GM12878 (cell line): ENCODE results near the gene TMEM181. TPM values are rescaled to one million over a fixed set of nuclear protein-coding genes. Genes with fewer than 3 reads are reported as not detected.

Experiments used
- ATAC-seq: fragments of 200-7000 bp; cut with Tn5 transposase; 3 replicates; pipeline ENCODE4 v1.9.1; 2020; ENCODE audit warnings: mild to moderate bottlenecking, moderate library complexity
- BruUV-seq: library from RNA; stranded (reverse); fragments of 400-500 nt; replicated peaks from 2 replicates; lab custom pipeline; 2021; lab: Mats Ljungman, UMichigan
- CTCF ChIA-PET: fragments of 300-600 bp; sonication (Branson Sonifier 250); formaldehyde crosslinking; extraction: SDS; loops from one replicate; lab custom pipeline; 2021; ENCODE audit warnings: inconsistent platforms; lab: Yijun Ruan, JAX
- POLR2A ChIA-PET: fragments of 350-600 bp; formaldehyde crosslinking; extraction: SDS; loops from one replicate; lab custom pipeline; 2021; ENCODE audit warnings: inconsistent platforms; lab: Charles Lee
- RAD21 ChIA-PET: fragments of 300-600 bp; sonication (Branson Sonifier 250); formaldehyde crosslinking; loops from one replicate; lab custom pipeline; 2023; ENCODE audit warnings: antibody characterized with exemption; ENCODE audit not compliant: unreplicated experiment; lab: Charles Lee
- SMC1A ChIA-PET: fragments of 300-600 bp; sonication (Branson Sonifier 250); formaldehyde crosslinking; loops from one replicate; lab custom pipeline; 2023; ENCODE audit not compliant: unreplicated experiment, uncharacterized antibody; lab: Charles Lee
- DNase-seq: peaks from one replicate; pipeline ENCODE4 v3.0.0-alpha.2; 2011; ENCODE audit warnings: low read depth, low spot score
- FAIRE-seq: peaks from 3 replicates; lab custom pipeline; 2011; peaks lifted over from hg19 to GRCh38; lab: Jason Lieb, UNC
- H2AFZ ChIP-seq: 2 replicates; pipeline ENCODE4 v1.6.0; 2011; ENCODE audit warnings: low read depth, low read length, control low read depth; ENCODE audit not compliant: control insufficient read depth
- H3K27ac ChIP-seq: 2 replicates; pipeline ENCODE4 v1.5.1; 2011; ENCODE audit warnings: control low read depth; ENCODE audit not compliant: control insufficient read depth, insufficient read depth
- H3K27me3 ChIP-seq, 2 experiments: replicated peaks in 1 of 2; 2 replicates each; pipeline versions ENCODE4 v1.6.0 to v1.6.1; 2011; ENCODE audit warnings: low read length in 1 of 2; ENCODE audit not compliant: control insufficient read depth in 2 of 2, insufficient read depth in 2 of 2
- H3K36me3 ChIP-seq, 2 experiments: 2 replicates each; pipeline ENCODE4 v1.5.1; 2011; ENCODE audit warnings: low read length in 1 of 2; ENCODE audit not compliant: control insufficient read depth in 2 of 2, insufficient read depth in 2 of 2
- H3K4me1 ChIP-seq: 2 replicates; pipeline ENCODE4 v1.6.1; 2011; ENCODE audit warnings: mild to moderate bottlenecking, low read length, moderate library complexity, mixed read lengths; ENCODE audit not compliant: control insufficient read depth, insufficient read depth
- H3K4me2 ChIP-seq: 2 replicates; pipeline ENCODE4 v1.6.0; 2011; ENCODE audit warnings: control low read depth; ENCODE audit not compliant: control insufficient read depth, insufficient read depth
- H3K4me3 ChIP-seq: fragments of 200-600 bp; sonication (generic); 2 replicates; pipeline ENCODE4 v1.5.1; 2016
- H3K79me2 ChIP-seq: 2 replicates; pipeline ENCODE4 v1.6.0; 2011; ENCODE audit warnings: low read length; ENCODE audit not compliant: control insufficient read depth, insufficient read depth
- H3K9ac ChIP-seq: 2 replicates; pipeline ENCODE4 v1.8.0; 2011; ENCODE audit warnings: low read length, control low read depth, mixed read lengths; ENCODE audit not compliant: control insufficient read depth, insufficient read depth
- H3K9me3 ChIP-seq: replicated peaks from 3 replicates; pipeline ENCODE4 v1.5.1; 2011; ENCODE audit warnings: mild to moderate bottlenecking, low read length; ENCODE audit not compliant: control insufficient read depth, insufficient read depth
- H4K20me1 ChIP-seq: 2 replicates; pipeline ENCODE4 v1.6.0; 2011; ENCODE audit not compliant: control insufficient read depth, insufficient read depth
- CBFB ChIP-seq: IDR thresholded peaks from 2 replicates; pipeline ENCODE4 v1.6.1; 2016; ENCODE audit warnings: antibody characterized with exemption, low read depth
- DPF2 ChIP-seq: fragments of 450-650 bp; IDR thresholded peaks from 2 replicates; pipeline ENCODE4 v1.6.1; 2017; ENCODE audit warnings: mild to moderate bottlenecking
- GATAD2B ChIP-seq: fragments of 450-650 bp; conservative IDR thresholded peaks from 2 replicates; pipeline ENCODE4 v1.6.1; 2017; ENCODE audit warnings: low read depth, mild to moderate bottlenecking, moderate library complexity
- HDAC6 ChIP-seq: fragments of 200-600 bp; sonication (generic); IDR thresholded peaks from one replicate; pipeline ENCODE4 v1.8.0; 2017; ENCODE audit warnings: antibody characterized with exemption; ENCODE audit not compliant: unreplicated experiment
- MYB ChIP-seq: fragments of 150-350 bp; IDR thresholded peaks from 2 replicates; pipeline ENCODE4 v1.6.1; 2014; ENCODE audit warnings: mild to moderate bottlenecking, low read depth, low read length, borderline replicate concordance
- PAX5 ChIP-seq: IDR thresholded peaks from 2 replicates; pipeline ENCODE4 v1.6.1; 2011; ENCODE audit warnings: low read depth, low read length, borderline replicate concordance
- PML ChIP-seq: IDR thresholded peaks from 2 replicates; pipeline ENCODE4 v1.6.1; 2012; ENCODE audit warnings: low read length, inconsistent platforms
- SIN3A ChIP-seq: IDR thresholded peaks from 2 replicates; pipeline ENCODE4 v1.6.1; 2012; ENCODE audit warnings: low read depth, low read length, improper control_type of control experiment
- SUZ12 ChIP-seq: fragments of 200-600 bp; sonication (generic); IDR thresholded peaks from one replicate; pipeline ENCODE4 v1.6.1; 2018; ENCODE audit warnings: antibody characterized with exemption, mild to moderate bottlenecking; ENCODE audit not compliant: unreplicated experiment
- WGBS: methylation state at CpG from one replicate; pipeline ENCODE4 v1.1.6; 2016; ENCODE audit warnings: low lambda C conversion rate; ENCODE audit not compliant: insufficient replicate concordance, insufficient coverage; ENCODE audit errors: missing lambda C conversion rate; 5-methylcytosine and 5-hydroxymethylcytosine counted together
- in situ Hi-C: fragments of 300-500 bp; cut with MboI; formaldehyde crosslinking; loops from 9 replicates; pipeline ENCODE4 v1.14.3; 2018; ENCODE audit warnings: mixed read lengths
- intact Hi-C: fragments of 100-400 bp; cut with micrococcal nuclease; formaldehyde crosslinking; loops from one replicate; pipeline ENCODE4 v1.14.2; 2022; ENCODE audit not compliant: unreplicated experiment
- polyA plus RNA-seq, 11 experiments: library from polyadenylated mRNA; depleted of rRNA in 4 of 11; unstranded in 6 of 11; stranded (reverse) in 5 of 11; fragments of >200 nt; fragmentation: Nextera tagmentation in 4 of 11; fragmentation: Illumina TruSeq in 1 of 11; extraction: Ambion mirVana in 4 of 11; extraction: Trizol in 1 of 11; gene quantifications; 1 replicate in 1 of 11; 2 replicates in 10 of 11; pipeline versions ENCODE4 v1.2.1 to v1.2.3, GENCODE V29; 2011 to 2016; ENCODE audit warnings: inconsistent platforms in 2 of 11, missing spikeins in 2 of 11, low read depth in 1 of 11
- total RNA-seq, 4 experiments: library from RNA; depleted of rRNA in 3 of 4; stranded (reverse); fragments of >200 nt in 3 of 4; fragmentation: Illumina TruSeq in 1 of 4; extraction: Trizol in 1 of 4; gene quantifications; 2 replicates each; pipeline versions ENCODE4 v1.2.1 to v1.2.3, GENCODE V29; 2013 to 2021
- TF ChIP-seq, protein P1 (sequence below): fragments of 150-350 bp; IDR thresholded peaks from 2 replicates; pipeline ENCODE4 v1.6.1; 2014; ENCODE audit warnings: mild to moderate bottlenecking, low read depth, low read length
- TF ChIP-seq, protein P2 (sequence below): fragments of 450-650 bp; IDR thresholded peaks from 2 replicates; pipeline ENCODE4 v1.6.1; 2018; ENCODE audit warnings: mild to moderate bottlenecking, low read depth, moderate library complexity; ENCODE audit not compliant: partially characterized antibody
- TF ChIP-seq, protein P3 (sequence below): fragments of 450-650 bp; IDR thresholded peaks from 2 replicates; pipeline ENCODE4 v1.6.1; 2017; ENCODE audit warnings: low read depth, mild to moderate bottlenecking, moderate library complexity

Gene TMEM181
- total and polyA plus RNA-seq, 10 of the 15 experiments (the other 5 are each of a cell fraction or from before 2014, with no cell fraction given): 1.5 to 7.9 (median 5.2) TPM

DNA sequence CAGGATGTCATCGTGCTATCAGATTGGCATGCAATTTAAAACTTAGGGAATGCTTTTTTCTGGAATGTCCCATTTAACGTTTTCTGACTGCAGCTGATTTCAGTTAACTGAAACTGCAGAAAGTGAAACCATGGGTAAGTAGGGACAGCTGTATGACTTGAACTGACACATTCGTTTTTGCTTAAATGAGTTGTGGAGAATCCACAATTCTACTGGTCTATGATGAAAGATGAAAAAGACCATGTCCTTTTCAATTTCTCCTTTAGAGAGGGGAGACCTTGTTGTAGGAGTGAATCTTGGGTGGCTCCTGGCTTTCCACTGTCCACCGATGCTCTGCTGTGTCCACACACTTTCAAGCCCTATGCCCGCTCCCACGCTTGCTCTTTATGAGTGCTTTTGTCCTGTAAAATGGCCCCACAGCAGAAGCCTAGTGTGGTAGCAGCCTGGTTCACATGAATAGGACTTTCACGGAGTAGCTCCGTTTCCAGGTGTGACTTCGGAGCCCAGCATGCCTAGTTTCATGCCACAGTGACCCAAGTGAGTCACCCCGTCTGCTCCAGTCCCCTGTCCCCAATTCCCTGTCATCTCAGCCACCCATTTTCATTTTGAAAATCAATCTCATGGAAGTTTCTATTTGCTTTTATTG lies 62.8 kb downstream of the TMEM181 start (continued):
- no peak for TF ChIP-seq PML

DNA sequence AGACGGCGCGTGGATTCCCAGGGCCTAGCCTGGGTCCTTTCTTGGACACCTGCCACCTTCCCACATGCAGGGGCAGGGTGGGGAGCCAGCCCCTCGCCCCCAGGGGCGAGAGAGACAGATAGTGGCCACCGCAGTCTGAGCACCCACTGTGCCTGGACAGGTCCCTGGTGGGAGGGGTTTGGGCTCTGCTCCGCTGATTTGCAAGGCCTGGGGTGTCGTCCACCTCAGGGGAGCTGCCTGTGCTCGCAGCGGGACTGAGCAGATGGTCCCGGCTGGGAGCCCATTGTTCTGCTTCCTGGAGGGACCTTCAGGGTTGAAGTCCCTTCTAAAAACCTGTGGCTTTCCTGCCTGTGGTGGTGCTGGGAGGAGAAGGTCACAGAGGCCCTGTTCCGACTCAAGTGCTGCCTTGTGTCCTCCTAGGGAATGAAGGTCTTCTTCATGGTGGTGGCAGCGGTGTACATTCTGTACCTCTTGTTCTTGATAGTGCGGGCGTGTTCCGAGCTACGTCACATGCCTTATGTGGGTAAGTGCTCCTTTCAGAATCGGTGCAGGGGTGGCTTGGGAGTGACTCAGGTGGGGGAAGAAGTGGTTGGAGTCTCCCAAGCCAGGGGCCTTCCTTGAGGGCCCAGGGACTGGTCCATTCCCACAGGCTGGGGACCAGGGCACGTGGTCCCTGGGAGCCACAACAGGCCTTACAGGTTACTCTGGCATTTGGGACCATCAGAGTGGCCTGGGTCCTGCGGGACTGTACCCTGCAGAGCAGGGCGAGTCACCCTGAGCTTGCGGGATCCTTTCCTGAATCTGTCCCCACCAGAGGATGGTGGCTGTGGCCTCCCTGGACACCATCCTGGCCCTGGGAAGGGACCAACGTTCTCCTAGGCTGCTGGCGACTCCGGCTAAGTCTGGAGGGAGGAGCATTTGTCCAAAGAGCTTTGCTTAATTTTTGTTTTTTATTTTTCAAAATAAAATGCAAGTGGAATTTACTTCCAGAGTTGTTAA lies 65.1 kb downstream of the TMEM181 start:
- no peak overlapping the region for H3K9ac ChIP-seq
- ChIA-PET SMC1A (no interaction called here), POLR2A (no interaction called here), CTCF (interaction anchor here (1.2 kb wide), 1 partner anchor 25 kb away, joined by 4 read pairs; the partner anchor contains the start of gene SYTL3), RAD21 (no interaction called here)
- no TSS peak for BruUV-seq
- intact Hi-C loops (no loop called here), in situ Hi-C loops (no loop called here)
- H3K4me1 ChIP-seq: no peaks in the 10 kb centered on the region; the same call in 1 of the 2 replicates
- TF ChIP-seq SUZ12 (no peak), MYB (no peak), SIN3A (no peak), PAX5 (no peak), GATAD2B (no peak), CBFB (no peak), DPF2 (no peak), HDAC6 (no peak)
- TF ChIP-seq, protein P1, sequence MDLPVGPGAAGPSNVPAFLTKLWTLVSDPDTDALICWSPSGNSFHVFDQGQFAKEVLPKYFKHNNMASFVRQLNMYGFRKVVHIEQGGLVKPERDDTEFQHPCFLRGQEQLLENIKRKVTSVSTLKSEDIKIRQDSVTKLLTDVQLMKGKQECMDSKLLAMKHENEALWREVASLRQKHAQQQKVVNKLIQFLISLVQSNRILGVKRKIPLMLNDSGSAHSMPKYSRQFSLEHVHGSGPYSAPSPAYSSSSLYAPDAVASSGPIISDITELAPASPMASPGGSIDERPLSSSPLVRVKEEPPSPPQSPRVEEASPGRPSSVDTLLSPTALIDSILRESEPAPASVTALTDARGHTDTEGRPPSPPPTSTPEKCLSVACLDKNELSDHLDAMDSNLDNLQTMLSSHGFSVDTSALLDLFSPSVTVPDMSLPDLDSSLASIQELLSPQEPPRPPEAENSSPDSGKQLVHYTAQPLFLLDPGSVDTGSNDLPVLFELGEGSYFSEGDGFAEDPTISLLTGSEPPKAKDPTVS: no peak
- TF ChIP-seq, protein P2, sequence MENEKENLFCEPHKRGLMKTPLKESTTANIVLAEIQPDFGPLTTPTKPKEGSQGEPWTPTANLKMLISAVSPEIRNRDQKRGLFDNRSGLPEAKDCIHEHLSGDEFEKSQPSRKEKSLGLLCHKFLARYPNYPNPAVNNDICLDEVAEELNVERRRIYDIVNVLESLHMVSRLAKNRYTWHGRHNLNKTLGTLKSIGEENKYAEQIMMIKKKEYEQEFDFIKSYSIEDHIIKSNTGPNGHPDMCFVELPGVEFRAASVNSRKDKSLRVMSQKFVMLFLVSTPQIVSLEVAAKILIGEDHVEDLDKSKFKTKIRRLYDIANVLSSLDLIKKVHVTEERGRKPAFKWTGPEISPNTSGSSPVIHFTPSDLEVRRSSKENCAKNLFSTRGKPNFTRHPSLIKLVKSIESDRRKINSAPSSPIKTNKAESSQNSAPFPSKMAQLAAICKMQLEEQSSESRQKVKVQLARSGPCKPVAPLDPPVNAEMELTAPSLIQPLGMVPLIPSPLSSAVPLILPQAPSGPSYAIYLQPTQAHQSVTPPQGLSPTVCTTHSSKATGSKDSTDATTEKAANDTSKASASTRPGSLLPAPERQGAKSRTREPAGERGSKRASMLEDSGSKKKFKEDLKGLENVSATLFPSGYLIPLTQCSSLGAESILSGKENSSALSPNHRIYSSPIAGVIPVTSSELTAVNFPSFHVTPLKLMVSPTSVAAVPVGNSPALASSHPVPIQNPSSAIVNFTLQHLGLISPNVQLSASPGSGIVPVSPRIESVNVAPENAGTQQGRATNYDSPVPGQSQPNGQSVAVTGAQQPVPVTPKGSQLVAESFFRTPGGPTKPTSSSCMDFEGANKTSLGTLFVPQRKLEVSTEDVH: no peak
- TF ChIP-seq, protein P3, sequence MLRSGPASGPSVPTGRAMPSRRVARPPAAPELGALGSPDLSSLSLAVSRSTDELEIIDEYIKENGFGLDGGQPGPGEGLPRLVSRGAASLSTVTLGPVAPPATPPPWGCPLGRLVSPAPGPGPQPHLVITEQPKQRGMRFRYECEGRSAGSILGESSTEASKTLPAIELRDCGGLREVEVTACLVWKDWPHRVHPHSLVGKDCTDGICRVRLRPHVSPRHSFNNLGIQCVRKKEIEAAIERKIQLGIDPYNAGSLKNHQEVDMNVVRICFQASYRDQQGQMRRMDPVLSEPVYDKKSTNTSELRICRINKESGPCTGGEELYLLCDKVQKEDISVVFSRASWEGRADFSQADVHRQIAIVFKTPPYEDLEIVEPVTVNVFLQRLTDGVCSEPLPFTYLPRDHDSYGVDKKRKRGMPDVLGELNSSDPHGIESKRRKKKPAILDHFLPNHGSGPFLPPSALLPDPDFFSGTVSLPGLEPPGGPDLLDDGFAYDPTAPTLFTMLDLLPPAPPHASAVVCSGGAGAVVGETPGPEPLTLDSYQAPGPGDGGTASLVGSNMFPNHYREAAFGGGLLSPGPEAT: no peak
- DNase-seq: no peak
- H4K20me1 ChIP-seq: no peaks in the 10 kb centered on the region
- no peak for ATAC-seq
- no peaks in the 10 kb centered on the region for H3K79me2 ChIP-seq
- H3K4me2 ChIP-seq: no peak overlapping the region
- H3K9me3 ChIP-seq: no peaks in the 10 kb centered on the region
- no peak for FAIRE-seq
- no peak overlapping the region for H3K4me3 ChIP-seq
- 90% methylated on average over 25 of the region's 25 CpGs for WGBS
- peaks cover 6 to 27% of the 10 kb centered on the region in 2 experiments for H3K36me3 ChIP-seq
- no peak overlapping the region for H2AFZ ChIP-seq
- no peaks in the 10 kb centered on the region for H3K27me3 ChIP-seq
- H3K27ac ChIP-seq: no peak overlapping the region
